Measurements from ENCODE around the gene MED13L. TPM values are rescaled to one million over a fixed set of nuclear protein-coding genes. Genes with fewer than 3 reads are reported as not detected.
"Not testable (repeated sequence)": the region's sequence is repeated elsewhere in the genome, so short reads cannot be mapped to it uniquely, and the experiment has no call there.

Gene MED13L
- total and polyA plus RNA-seq, 12 donors: 8.8 to 106 (median 73.8) TPM

- Histone ChIP-seq H3K36me3 (replicated peaks in 1 of 2) (peaks cover 0 to 31% of the 10 kb centered on the region in 2 donors), H3K4me1 (replicated peaks in 1 of 2) (peaks cover 5 to 21% of the 10 kb centered on the region in 2 donors), H3K9me3 (replicated peaks in 1 of 3) (no peaks in the 10 kb centered on the region), H3K27me3 (no peaks in the 10 kb centered on the region), H3K4me3 (no peak overlapping the region), H3K27ac (no peak overlapping the region)
- WGBS, 4 donors: 93 to 98% (median 95%) methylated on average over 3 of the region's 3 CpGs
- intact Hi-C loops (cut with DNase I): no loop called here
- DNase-seq: no peak
- TF ChIP-seq POLR2A (IDR thresholded peaks at IDR 0.05): no peak
- TF ChIP-seq CTCF (IDR thresholded peaks at IDR 0.05): no peak
These were observed 297.2 kb downstream of the MED13L start for GRCh38 chr12:115980339-115980738.

- Histone ChIP-seq H3K4me1 (replicated peaks in 1 of 2) (peaks cover 5 to 21% of the 10 kb centered on the region in 2 donors), H3K36me3 (replicated peaks in 1 of 2) (peaks cover 0 to 36% of the 10 kb centered on the region in 2 donors), H3K27me3 (no peaks in the 10 kb centered on the region), H3K4me3 (no peak overlapping the region), H3K27ac (no peak overlapping the region), H3K9me3 (replicated peaks in 1 of 3) (no peaks in the 10 kb centered on the region)
- WGBS, 4 donors: 75 to 86% (median 82%) methylated on average over 3 of the region's 3 CpGs
- intact Hi-C loops (cut with DNase I): no loop called here
- no peak for DNase-seq
- TF ChIP-seq CTCF (IDR thresholded peaks at IDR 0.05) (no peak), POLR2A (IDR thresholded peaks at IDR 0.05) (no peak)
These were observed 297.6 kb downstream of the MED13L start for GRCh38 chr12:115979851-115980250.

GRCh38 chr12:115979351-115979750 lies 298.1 kb downstream of the MED13L start:
- Histone ChIP-seq H3K4me1 (replicated peaks in 1 of 2) (peaks cover 5 to 21% of the 10 kb centered on the region in 2 donors), H3K9me3 (replicated peaks in 1 of 3) (no peaks in the 10 kb centered on the region), H3K36me3 (replicated peaks in 1 of 2) (peaks cover 0 to 37% of the 10 kb centered on the region in 2 donors), H3K27ac (no peak overlapping the region), H3K27me3 (no peaks in the 10 kb centered on the region), H3K4me3 (no peak overlapping the region)
- intact Hi-C loops (cut with DNase I): no loop called here
- DNase-seq: no peak
- TF ChIP-seq CTCF (IDR thresholded peaks at IDR 0.05) (no peak), POLR2A (IDR thresholded peaks at IDR 0.05) (no peak)

GRCh38 chr12:115976829-115977228 lies 300.7 kb downstream of the MED13L start:
- H3K9me3 ChIP-seq (replicated peaks in 1 of 3); H3K4me3 ChIP-seq; DNase-seq; intact Hi-C loops (cut with DNase I); H3K27ac ChIP-seq; H3K27me3 ChIP-seq: not testable (repeated sequence)
- Histone ChIP-seq H3K4me1 (replicated peaks in 1 of 2) (peaks cover 5 to 21% of the 10 kb centered on the region in 2 donors), H3K36me3 (replicated peaks in 1 of 2) (peaks cover 0 to 31% of the 10 kb centered on the region in 2 donors)
- WGBS, 4 donors: 97 to 100% (median 98%) methylated on average over 2 of the region's 2 CpGs

- no peak for TF ChIP-seq CTCF (IDR thresholded peaks at IDR 0.05)
- no peak for TF ChIP-seq POLR2A (IDR thresholded peaks at IDR 0.05)
- intact Hi-C loops (cut with DNase I): no loop called here
- DNase-seq: no peak
- no peak overlapping the region for H3K27ac ChIP-seq
- H3K4me3 ChIP-seq: no peak overlapping the region
- no peaks in the 10 kb centered on the region for H3K9me3 ChIP-seq (replicated peaks in 1 of 3)
- WGBS, 4 donors: 83 to 92% (median 87%) methylated on average over 8 to 9 of the region's 9 CpGs
- peaks cover 0 to 35% of the 10 kb centered on the region in 2 donors for H3K36me3 ChIP-seq (replicated peaks in 1 of 2)
- peaks cover 5 to 21% of the 10 kb centered on the region in 2 donors for H3K4me1 ChIP-seq (replicated peaks in 1 of 2)
- H3K27me3 ChIP-seq: no peaks in the 10 kb centered on the region
These were observed 302.1 kb downstream of the MED13L start for GRCh38 chr12:115975411-115975810.
